Central memory CD8-positive, alpha-beta T cell (primary cell): ENCODE measurements around the gene TFDP1.
A peak's percentile ranks its signal among the peaks of the same experiment; 100 is the strongest.

ENCODE experiments used
- ATAC-seq: fragments of 150-1000 bp; cut with Tn5 transposase; replicated peaks from 2 replicates; pipeline ENCODE4 v1.10.0; 2022; ENCODE audit warnings: mild to moderate bottlenecking, moderate FRiP score, moderate number of reproducible peaks; ENCODE audit not compliant: poor library complexity, severe bottlenecking; ENCODE audit errors: extremely low read depth
- DNase-seq, 2 donors: peaks; one replicate each; pipeline ENCODE4 v3.0.0; 2021; ENCODE audit warnings: low spot score in 2 of 2
- H3K27ac Mint-ChIP-seq: one replicate; pipeline ENCODE4 v1.8.0; 2022; ENCODE audit warnings: low read depth, mild to moderate bottlenecking, moderate library complexity, mixed read lengths
- H3K27me3 Mint-ChIP-seq: one replicate; pipeline ENCODE4 v1.8.0; 2022; ENCODE audit warnings: mixed read lengths
- H3K36me3 Mint-ChIP-seq: one replicate; pipeline ENCODE4 v1.8.0; 2022; ENCODE audit warnings: mild to moderate bottlenecking, moderate library complexity, mixed read lengths; ENCODE audit not compliant: insufficient read depth
- H3K4me1 Mint-ChIP-seq: one replicate; pipeline ENCODE4 v1.8.0; 2022; ENCODE audit warnings: mixed read lengths
- H3K4me3 Mint-ChIP-seq: one replicate; pipeline ENCODE4 v1.8.0; 2022; ENCODE audit warnings: mild to moderate bottlenecking, moderate library complexity, mixed read lengths
- H3K9me3 Mint-ChIP-seq: one replicate; pipeline ENCODE4 v1.8.0; 2022; ENCODE audit warnings: mixed read lengths

The TFDP1 gene

GRCh38 chr13:113564331-113565023 is 20.1 kb upstream of the TFDP1 start:
- no peaks in the 10 kb centered on the region for H3K4me1 Mint-ChIP-seq
- no peaks in the 10 kb centered on the region for H3K36me3 Mint-ChIP-seq
- peaks cover 43% of the 10 kb centered on the region for H3K27me3 Mint-ChIP-seq
- peak overlapping the region; percentile 25 for H3K27ac Mint-ChIP-seq
- H3K9me3 Mint-ChIP-seq = no peaks in the 10 kb centered on the region
- no peak overlapping the region for H3K4me3 Mint-ChIP-seq
- DNase-seq (no peak), ATAC-seq (no peak)

DNA sequence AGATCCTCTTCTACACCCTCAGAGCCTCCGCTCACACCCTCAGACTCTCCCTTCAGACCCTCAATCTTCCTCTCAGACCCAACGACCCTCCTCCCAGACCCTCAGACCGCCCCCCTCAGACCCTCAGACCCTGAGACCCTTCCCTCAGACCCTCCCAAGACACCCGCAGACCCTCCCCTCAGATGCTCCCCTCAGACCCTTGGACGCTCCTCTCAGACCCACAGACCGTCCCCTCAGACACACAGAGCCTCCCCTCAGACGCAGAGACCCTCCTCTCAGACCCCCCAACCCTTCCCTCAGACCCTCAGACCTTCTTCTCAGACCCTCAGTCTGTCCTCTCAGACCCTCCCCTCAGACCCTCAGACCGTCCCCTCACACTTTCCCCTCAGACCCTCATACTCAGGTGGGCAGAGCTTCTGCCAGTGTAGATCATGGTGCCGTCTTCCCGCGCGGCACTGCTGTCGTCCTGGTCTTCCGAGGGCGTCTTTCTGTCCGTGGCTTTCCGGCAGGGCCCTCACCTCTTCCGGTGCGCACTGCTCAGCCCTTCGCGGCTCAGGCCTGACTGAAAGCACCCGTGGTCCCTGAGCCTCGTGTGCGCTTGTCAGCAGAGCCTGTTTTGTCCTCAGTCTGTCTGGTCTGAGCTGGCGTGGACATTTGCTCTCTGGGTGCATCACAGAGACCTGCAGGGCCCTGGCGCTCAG is 18.9 kb upstream of the TFDP1 start:
- no peak overlapping the region for H3K4me3 Mint-ChIP-seq
- DNase-seq (no peak), ATAC-seq (no peak)
- H3K9me3 Mint-ChIP-seq = no peaks in the 10 kb centered on the region
- H3K4me1 Mint-ChIP-seq = no peaks in the 10 kb centered on the region
- H3K27ac Mint-ChIP-seq = peak overlapping the region; percentile 25
- H3K27me3 Mint-ChIP-seq = peaks cover 55% of the 10 kb centered on the region
- H3K36me3 Mint-ChIP-seq = no peaks in the 10 kb centered on the region

DNA sequence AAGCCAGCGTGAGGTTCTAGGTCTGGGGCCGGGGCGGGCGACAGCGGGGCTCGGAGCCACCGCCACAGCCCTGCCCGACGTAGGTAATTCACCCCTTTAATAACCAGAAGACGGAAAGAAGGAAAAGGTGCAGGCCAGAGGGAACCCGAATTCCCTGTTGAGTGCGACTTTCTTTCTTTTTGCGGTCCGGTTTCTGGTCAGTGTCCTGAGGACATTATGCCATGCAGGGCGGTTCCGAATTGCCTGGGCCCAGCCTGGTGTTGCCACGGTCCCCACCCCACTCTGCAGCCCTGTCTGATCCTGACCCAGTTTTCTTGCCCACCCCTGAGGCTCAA is 18.4 kb upstream of the TFDP1 start:
- Mint-ChIP-seq H3K36me3 (no peaks in the 10 kb centered on the region), H3K4me1 (no peaks in the 10 kb centered on the region), H3K27ac (no peak overlapping the region), H3K9me3 (no peaks in the 10 kb centered on the region), H3K27me3 (peaks cover 57% of the 10 kb centered on the region), H3K4me3 (no peak overlapping the region)
- ATAC-seq (no peak), DNase-seq (no peak)

GRCh38 chr13:113567681-113568080 is 16.9 kb upstream of the TFDP1 start:
- H3K27me3 Mint-ChIP-seq = peaks cover 57% of the 10 kb centered on the region
- no peak for ATAC-seq
- H3K4me3 Mint-ChIP-seq = no peak overlapping the region
- no peaks in the 10 kb centered on the region for H3K36me3 Mint-ChIP-seq
- H3K9me3 Mint-ChIP-seq = no peaks in the 10 kb centered on the region
- DNase-seq = no peak
- H3K4me1 Mint-ChIP-seq = no peaks in the 10 kb centered on the region
- H3K27ac Mint-ChIP-seq = no peak overlapping the region

- Mint-ChIP-seq H3K9me3 (no peaks in the 10 kb centered on the region), H3K4me3 (no peak overlapping the region), H3K27me3 (peaks cover 40% of the 10 kb centered on the region), H3K36me3 (no peaks in the 10 kb centered on the region), H3K4me1 (no peaks in the 10 kb centered on the region), H3K27ac (no peak overlapping the region)
- ATAC-seq (no peak), DNase-seq (no peak)
These were observed 11.5 kb upstream of the TFDP1 start for GRCh38 chr13:113573065-113573464.

DNA sequence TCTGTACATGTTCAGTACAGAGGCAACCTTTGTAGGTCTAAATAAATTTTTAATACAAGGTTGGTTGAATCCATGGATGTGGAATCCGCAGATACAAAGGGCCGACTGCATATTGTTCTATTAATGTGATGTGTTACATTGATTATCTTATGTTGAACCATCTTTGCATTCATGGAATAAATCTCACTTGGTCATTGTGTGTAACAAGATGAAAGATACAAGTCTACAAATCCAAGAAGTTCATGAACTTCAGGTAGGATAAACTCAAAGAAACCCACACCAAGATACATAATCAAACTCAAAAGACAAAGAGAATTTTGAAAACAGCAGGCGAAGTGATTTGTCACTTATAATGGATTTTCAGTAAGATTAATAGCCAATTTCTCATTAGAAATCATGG is 8.0 kb upstream of the TFDP1 start:
- no peaks in the 10 kb centered on the region for H3K4me1 Mint-ChIP-seq
- ATAC-seq (no peak), DNase-seq (no peak)
- H3K36me3 Mint-ChIP-seq = no peaks in the 10 kb centered on the region
- no peaks in the 10 kb centered on the region for H3K9me3 Mint-ChIP-seq
- no peak overlapping the region for H3K27ac Mint-ChIP-seq
- peaks cover 12% of the 10 kb centered on the region for H3K27me3 Mint-ChIP-seq
- H3K4me3 Mint-ChIP-seq = no peak overlapping the region

- Mint-ChIP-seq H3K4me3 (no peak overlapping the region), H3K36me3 (no peaks in the 10 kb centered on the region), H3K4me1 (no peaks in the 10 kb centered on the region), H3K27me3 (peaks cover 12% of the 10 kb centered on the region), H3K27ac (no peak overlapping the region), H3K9me3 (no peaks in the 10 kb centered on the region)
- DNase-seq (no peak), ATAC-seq (no peak)
These were observed 6.6 kb upstream of the TFDP1 start for GRCh38 chr13:113577881-113578435.

GRCh38 chr13:113579686-113580085 is 4.9 kb upstream of the TFDP1 start:
- no peak overlapping the region for H3K27ac Mint-ChIP-seq
- H3K27me3 Mint-ChIP-seq = peaks cover 11% of the 10 kb centered on the region
- H3K4me3 Mint-ChIP-seq = no peak overlapping the region
- DNase-seq = no peak
- H3K36me3 Mint-ChIP-seq = peaks cover 2% of the 10 kb centered on the region
- ATAC-seq = no peak
- no peaks in the 10 kb centered on the region for H3K9me3 Mint-ChIP-seq
- H3K4me1 Mint-ChIP-seq = peaks cover 5% of the 10 kb centered on the region

DNA sequence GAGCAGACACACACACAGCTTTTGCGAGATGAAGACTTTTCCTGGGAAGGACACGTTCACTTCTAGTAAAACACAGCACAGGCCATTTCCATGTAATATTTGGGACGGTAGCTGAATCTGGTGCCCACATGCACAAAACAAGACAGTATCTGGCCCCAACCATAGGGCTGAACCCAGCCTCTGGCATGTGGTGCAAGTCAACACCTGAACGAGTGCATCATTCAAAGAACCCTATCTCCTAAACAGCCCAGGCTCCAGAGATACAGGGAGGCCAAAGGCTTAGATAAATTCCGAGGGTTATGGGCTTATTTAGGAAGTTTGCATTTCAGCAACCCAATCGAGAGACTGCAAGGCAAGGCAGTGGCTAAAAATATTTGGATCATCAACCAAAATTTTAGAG is 2.7 kb upstream of the TFDP1 start:
- H3K4me1 Mint-ChIP-seq = peaks cover 18% of the 10 kb centered on the region
- H3K27ac Mint-ChIP-seq = no peak overlapping the region
- no peak for ATAC-seq
- no peak for DNase-seq
- H3K36me3 Mint-ChIP-seq = peaks cover 8% of the 10 kb centered on the region
- H3K9me3 Mint-ChIP-seq = no peaks in the 10 kb centered on the region
- no peak overlapping the region for H3K4me3 Mint-ChIP-seq
- no peaks in the 10 kb centered on the region for H3K27me3 Mint-ChIP-seq

- peaks cover 8% of the 10 kb centered on the region for H3K36me3 Mint-ChIP-seq
- H3K4me3 Mint-ChIP-seq = peak overlapping the region; percentile 47
- no peaks in the 10 kb centered on the region for H3K27me3 Mint-ChIP-seq
- H3K4me1 Mint-ChIP-seq = peaks cover 23% of the 10 kb centered on the region
- H3K9me3 Mint-ChIP-seq = no peaks in the 10 kb centered on the region
- ATAC-seq (no peak), DNase-seq (no peak)
- H3K27ac Mint-ChIP-seq = no peak overlapping the region
These were observed 1.5 kb upstream of the TFDP1 start for GRCh38 chr13:113582841-113583631.

DNA sequence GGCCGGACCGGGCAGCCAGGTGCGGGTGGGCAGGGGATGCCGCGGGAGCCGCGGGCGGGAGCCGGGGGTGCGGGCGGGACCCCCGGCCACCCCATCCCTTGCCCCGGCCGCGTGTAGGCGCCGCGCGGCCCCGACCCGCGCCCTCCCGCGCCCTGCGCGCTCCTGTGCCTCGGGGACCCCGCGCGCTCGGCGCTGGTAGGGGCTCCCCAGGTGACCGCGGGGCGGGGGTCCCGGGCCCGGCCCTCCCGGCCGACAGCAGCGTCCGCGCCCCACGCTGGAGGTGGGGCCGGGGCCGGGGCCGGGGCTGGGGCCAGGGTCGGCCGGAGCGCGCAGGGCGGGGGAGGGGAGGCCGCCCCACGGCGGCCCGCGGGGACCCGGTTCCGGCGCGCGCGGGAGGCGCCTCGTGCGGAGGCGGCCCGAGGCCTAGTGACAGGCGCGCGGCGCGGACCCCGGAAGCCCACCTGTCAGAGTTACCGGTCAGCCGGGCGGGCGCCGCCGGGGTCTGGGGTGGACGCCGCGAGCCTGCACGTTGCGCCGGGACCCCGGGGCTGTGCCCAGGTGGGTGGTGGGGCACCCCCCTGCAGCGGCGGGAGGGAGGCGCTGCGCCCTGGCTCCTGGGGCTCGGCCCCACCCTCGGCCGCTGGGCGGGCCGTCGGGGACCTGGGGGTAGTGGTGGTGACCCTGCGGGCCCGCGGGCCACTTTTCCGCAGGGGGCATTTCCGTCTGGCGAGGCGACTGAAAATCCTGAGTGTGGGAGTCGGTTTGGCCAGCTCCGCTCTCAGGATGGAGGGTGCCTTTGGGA is 518 bp downstream of the TFDP1 start:
- H3K9me3 Mint-ChIP-seq = no peaks in the 10 kb centered on the region
- peak overlapping the region; percentile 80 for H3K27ac Mint-ChIP-seq
- DNase-seq = peak in 1 of 2 donors; percentile 12

GRCh38 chr13:113585896-113586295 is 1.3 kb downstream of the TFDP1 start:
- Mint-ChIP-seq H3K4me1 (peaks cover 32% of the 10 kb centered on the region), H3K4me3 (peak overlapping the region; percentile 89), H3K36me3 (peaks cover 10% of the 10 kb centered on the region), H3K27ac (peak overlapping the region; percentile 80), H3K27me3 (no peaks in the 10 kb centered on the region), H3K9me3 (no peaks in the 10 kb centered on the region)
- ATAC-seq = no peak
- DNase-seq = no peak

More for the DNA sequence above, 518 bp downstream of the TFDP1 start:
- H3K4me1 Mint-ChIP-seq = peaks cover 32% of the 10 kb centered on the region
- no peaks in the 10 kb centered on the region for H3K27me3 Mint-ChIP-seq
- H3K4me3 Mint-ChIP-seq = peak overlapping the region; percentile 89
- ATAC-seq = no peak
- H3K36me3 Mint-ChIP-seq = peaks cover 10% of the 10 kb centered on the region
